Esophagus muscularis mucosa (tissue), 4 donors: ENCODE results near the gene CAPZA2. TPM values are rescaled to one million over a fixed set of nuclear protein-coding genes. Genes with fewer than 3 reads are reported as not detected.
"Not testable (repeated sequence)": the region's sequence is repeated elsewhere in the genome, so short reads cannot be mapped to it uniquely, and the experiment has no call there.

ENCODE experiments used
- DNase-seq: peaks from one replicate; pipeline ENCODE4 v3.0.0-alpha.2; 2017; ENCODE audit errors: extremely low spot score
- H3K27ac ChIP-seq, 4 donors: fragments of 200-600 bp; sonication (generic); replicated peaks in 1 of 4; 1 replicate in 3 of 4; 2 replicates in 1 of 4; pipeline ENCODE4 v1.5.1; 2016 to 2019; ENCODE audit warnings: mild to moderate bottlenecking in 1 of 4
- H3K27me3 ChIP-seq, 4 donors: fragments of 200-600 bp; sonication (generic); one replicate each; pipeline versions ENCODE4 v1.5.1 to v1.6.0; 2016 to 2019
- H3K36me3 ChIP-seq, 4 donors: fragments of 200-600 bp; sonication (generic); one replicate each; pipeline ENCODE4 v1.5.1; 2016 to 2019
- H3K4me1 ChIP-seq, 4 donors: fragments of 200-600 bp; sonication (generic); one replicate each; pipeline ENCODE4 v1.5.1; 2016 to 2019
- H3K4me3 ChIP-seq, 4 donors: fragments of 200-600 bp; sonication (generic); 1 replicate in 2 of 4; 2 replicates in 2 of 4; pipeline ENCODE4 v1.5.1; 2016 to 2019; ENCODE audit warnings: mild to moderate bottlenecking in 4 of 4, moderate library complexity in 1 of 4
- H3K9me3 ChIP-seq, 4 donors: fragments of 200-600 bp; sonication (generic); 1 replicate in 3 of 4; 2 replicates in 1 of 4; pipeline ENCODE4 v1.5.1; 2016 to 2019
- EP300 ChIP-seq: sonication (generic); formaldehyde crosslinking; IDR thresholded peaks from one replicate; pipeline ENCODE4 v1.6.1; 2017; ENCODE audit warnings: antibody characterized with exemption
- POLR2A ChIP-seq: fragments of 450-650 bp; IDR thresholded peaks from one replicate; pipeline ENCODE4 v1.6.1; 2017; ENCODE audit warnings: antibody characterized with exemption, moderate library complexity, mild to moderate bottlenecking, low read depth
- POLR2AphosphoS5 ChIP-seq, 2 donors: sonication (generic); formaldehyde crosslinking; IDR thresholded peaks; one replicate each; pipeline ENCODE4 v1.6.1; 2017; ENCODE audit warnings: antibody characterized with exemption in 2 of 2
- WGBS: methylation state at CpG from one replicate; pipeline ENCODE4 v1.1.5; 2018; 5-methylcytosine and 5-hydroxymethylcytosine counted together
- intact Hi-C: fragments of 100-400 bp; cut with DNase I; formaldehyde crosslinking; loops from one replicate; pipeline ENCODE4 v1.15.1; 2023
- total RNA-seq, 4 donors: library from RNA; depleted of rRNA; stranded (reverse); fragments of >200 nt; gene quantifications; one replicate each; pipeline versions ENCODE4 v1.1.0 to v1.2.1, GENCODE V29; 2016
- TF ChIP-seq, protein P1 (sequence below), 3 experiments: fragments of 200-600 bp in 2 of 3; fragments of 450-650 bp in 1 of 3; sonication (generic) in 2 of 3; IDR thresholded peaks; one replicate each; pipeline ENCODE4 v1.5.1; 2017 to 2019; ENCODE audit warnings: antibody characterized with exemption in 3 of 3, mild to moderate bottlenecking in 2 of 3, moderate library complexity in 1 of 3

Gene CAPZA2
- total RNA-seq, 4 donors from 2014 or later = 167 to 223 (median 195) TPM

DNA sequence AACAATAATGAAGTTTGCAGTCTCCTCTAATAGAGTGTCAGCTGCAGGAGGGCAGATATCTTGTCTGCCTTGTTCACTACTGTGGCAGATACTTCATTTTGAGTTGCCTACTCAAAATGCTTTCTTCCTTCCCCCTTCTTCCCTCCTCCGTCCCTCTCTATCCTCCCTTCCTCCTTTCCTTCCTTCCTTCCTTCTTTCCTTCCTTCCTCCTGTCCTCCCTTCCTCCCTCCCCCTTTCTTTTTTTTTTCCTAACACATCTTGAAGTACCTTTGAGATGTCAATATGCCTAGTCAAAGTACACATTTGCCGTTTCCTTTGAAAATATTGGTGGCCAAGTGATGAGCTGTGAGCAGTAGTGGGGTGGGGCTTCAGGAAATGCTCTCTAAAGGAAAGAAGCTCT, 72.2 kb downstream of the CAPZA2 start:
- Histone ChIP-seq H3K4me3 (no peak overlapping the region), H3K27me3 (peaks cover 0 to 5% (median 0%) of the 10 kb centered on the region in 4 donors), H3K27ac (no peak overlapping the region), H3K4me1 (peaks cover 0 to 4% (median 1%) of the 10 kb centered on the region in 4 donors), H3K36me3 (no peaks in the 10 kb centered on the region), H3K9me3 (no peaks in the 10 kb centered on the region)
- WGBS = 78% methylated on average over 2 of the region's 2 CpGs
- intact Hi-C loops = loop anchor here (5.0 kb wide), 1 partner anchor 53 kb away; no protein-coding TSS in a partner anchor
- no peak for DNase-seq
- TF ChIP-seq POLR2A = no peak
- TF ChIP-seq EP300 = no peak
- TF ChIP-seq, protein P1, sequence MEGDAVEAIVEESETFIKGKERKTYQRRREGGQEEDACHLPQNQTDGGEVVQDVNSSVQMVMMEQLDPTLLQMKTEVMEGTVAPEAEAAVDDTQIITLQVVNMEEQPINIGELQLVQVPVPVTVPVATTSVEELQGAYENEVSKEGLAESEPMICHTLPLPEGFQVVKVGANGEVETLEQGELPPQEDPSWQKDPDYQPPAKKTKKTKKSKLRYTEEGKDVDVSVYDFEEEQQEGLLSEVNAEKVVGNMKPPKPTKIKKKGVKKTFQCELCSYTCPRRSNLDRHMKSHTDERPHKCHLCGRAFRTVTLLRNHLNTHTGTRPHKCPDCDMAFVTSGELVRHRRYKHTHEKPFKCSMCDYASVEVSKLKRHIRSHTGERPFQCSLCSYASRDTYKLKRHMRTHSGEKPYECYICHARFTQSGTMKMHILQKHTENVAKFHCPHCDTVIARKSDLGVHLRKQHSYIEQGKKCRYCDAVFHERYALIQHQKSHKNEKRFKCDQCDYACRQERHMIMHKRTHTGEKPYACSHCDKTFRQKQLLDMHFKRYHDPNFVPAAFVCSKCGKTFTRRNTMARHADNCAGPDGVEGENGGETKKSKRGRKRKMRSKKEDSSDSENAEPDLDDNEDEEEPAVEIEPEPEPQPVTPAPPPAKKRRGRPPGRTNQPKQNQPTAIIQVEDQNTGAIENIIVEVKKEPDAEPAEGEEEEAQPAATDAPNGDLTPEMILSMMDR (IDR thresholded peaks at IDR 0.05) = no peak
- TF ChIP-seq POLR2AphosphoS5 (IDR thresholded peaks at IDR 0.05) = no peak

DNA sequence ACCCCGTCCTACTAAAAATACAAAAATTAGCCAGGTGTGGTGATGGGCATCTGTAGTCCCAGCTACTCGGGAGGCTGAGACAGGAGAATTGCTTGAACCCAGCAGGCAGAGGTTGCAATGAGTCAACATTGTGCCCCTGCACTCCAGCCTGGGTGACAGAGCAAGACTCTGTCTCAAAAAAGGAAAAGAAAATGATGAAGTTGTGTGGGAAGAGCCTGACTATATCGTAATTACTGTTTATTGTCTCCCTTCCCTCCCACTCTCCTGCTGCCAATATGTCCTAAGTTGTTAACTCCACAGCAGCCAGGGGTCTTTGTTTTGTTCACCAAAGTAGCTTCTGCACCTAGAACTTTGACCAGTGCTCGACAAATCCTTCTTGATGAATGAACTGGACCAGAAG, 74.5 kb downstream of the CAPZA2 start:
- intact Hi-C loops, H3K4me1 ChIP-seq, H3K36me3 ChIP-seq, H3K27me3 ChIP-seq, H3K27ac ChIP-seq, DNase-seq, H3K9me3 ChIP-seq, H3K4me3 ChIP-seq: not testable (repeated sequence)
- WGBS = 62% methylated on average over 4 of the region's 4 CpGs

DNA sequence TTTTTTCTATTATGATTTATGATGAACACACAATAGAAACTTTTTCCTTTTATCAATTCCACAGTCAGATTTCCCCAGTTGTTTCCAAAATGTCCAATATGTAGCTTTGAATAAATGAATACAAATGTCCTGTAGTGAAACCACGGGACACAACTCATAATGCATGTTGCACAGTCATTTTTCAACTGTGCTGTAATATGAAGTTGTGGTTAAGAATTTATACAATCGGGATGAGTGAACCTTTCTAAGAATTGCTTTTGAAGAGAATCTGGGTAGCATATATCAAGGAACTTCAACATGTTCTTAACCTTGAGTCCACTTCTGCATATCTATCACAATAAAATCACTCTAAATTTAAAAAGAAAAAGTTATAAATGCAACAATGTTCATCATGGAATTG, 76.3 kb downstream of the CAPZA2 start:
- peaks cover 0 to 5% (median 0%) of the 10 kb centered on the region in 4 donors for H3K27me3 ChIP-seq
- no peak for TF ChIP-seq POLR2AphosphoS5 (IDR thresholded peaks at IDR 0.05)
- TF ChIP-seq, protein P1 (IDR thresholded peaks at IDR 0.05) = no peak
- TF ChIP-seq POLR2A = no peak
- TF ChIP-seq EP300 = no peak
- H3K4me3 ChIP-seq = no peak overlapping the region
- intact Hi-C loops = no loop called here
- DNase-seq = no peak
- no peak overlapping the region for H3K27ac ChIP-seq
- H3K4me1 ChIP-seq = no peaks in the 10 kb centered on the region
- no peaks in the 10 kb centered on the region for H3K36me3 ChIP-seq
- H3K9me3 ChIP-seq = no peaks in the 10 kb centered on the region
- WGBS = 83% methylated on average over 2 of the region's 2 CpGs

DNA sequence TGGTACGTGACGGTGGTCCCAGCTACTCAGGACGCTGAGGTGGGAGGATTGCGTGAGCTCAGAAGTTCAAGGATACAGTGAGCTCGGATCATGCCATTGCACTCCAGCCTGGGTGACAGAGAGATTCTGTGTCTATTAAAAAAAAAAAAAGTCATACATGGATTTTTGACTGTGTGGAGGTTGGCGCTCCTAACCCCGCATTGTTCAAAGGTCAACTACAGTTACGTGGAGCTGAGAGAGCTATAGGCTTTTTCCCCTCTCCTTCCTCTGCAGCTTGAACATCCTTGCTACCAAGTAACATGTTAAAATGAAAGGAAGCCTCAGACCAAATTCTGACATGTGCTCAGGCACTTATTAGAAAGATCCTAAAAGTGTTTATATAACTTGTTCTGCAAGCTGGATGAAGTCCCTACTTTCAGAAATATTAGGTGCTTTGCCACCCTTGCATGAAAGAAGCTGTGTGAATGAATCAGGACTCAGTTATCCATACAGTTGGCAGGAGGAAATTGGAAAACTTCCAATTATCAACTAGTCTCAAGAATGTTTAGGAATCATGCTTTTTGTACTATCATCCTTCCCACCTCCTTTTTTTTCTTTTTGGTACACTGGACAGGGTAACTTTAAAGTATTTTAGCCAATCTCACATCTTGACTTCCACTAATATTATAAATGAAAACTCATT, 78.4 kb downstream of the CAPZA2 start:
- Histone ChIP-seq H3K4me1 (no peaks in the 10 kb centered on the region), H3K4me3 (no peak overlapping the region), H3K36me3 (no peaks in the 10 kb centered on the region), H3K9me3 (no peaks in the 10 kb centered on the region), H3K27me3 (peaks cover 0 to 5% (median 0%) of the 10 kb centered on the region in 4 donors), H3K27ac (no peak overlapping the region)
- no peak for TF ChIP-seq POLR2A
- no peak for TF ChIP-seq POLR2AphosphoS5 (IDR thresholded peaks at IDR 0.05)
- TF ChIP-seq, protein P1 (IDR thresholded peaks at IDR 0.05) = no peak
- intact Hi-C loops = no loop called here
- DNase-seq = no peak
- WGBS = 92% methylated on average over 7 of the region's 8 CpGs

DNA sequence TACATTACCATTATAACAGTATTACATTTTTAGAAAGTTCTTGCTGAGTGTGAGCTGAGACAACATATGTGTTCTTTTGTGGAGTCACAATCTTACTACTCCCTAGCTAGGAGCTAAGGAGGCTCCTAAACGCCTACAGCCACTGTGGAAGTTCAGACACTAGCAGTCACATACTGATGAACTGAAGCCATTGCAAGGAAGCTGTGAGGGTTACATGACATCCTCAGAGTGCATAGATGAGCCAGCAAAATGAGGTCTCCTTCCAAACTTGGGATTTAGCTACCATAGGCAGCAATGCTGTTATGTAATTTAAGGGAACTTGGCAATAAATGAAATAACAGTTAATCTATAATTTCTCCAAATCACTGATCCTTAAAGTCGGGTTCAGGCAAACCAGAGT, 80.1 kb downstream of the CAPZA2 start:
- Histone ChIP-seq H3K9me3 (no peaks in the 10 kb centered on the region), H3K27me3 (no peaks in the 10 kb centered on the region), H3K27ac (no peak overlapping the region), H3K4me3 (no peak overlapping the region), H3K36me3 (no peaks in the 10 kb centered on the region), H3K4me1 (no peaks in the 10 kb centered on the region)
- no peak for DNase-seq
- TF ChIP-seq EP300 (no peak), POLR2A (no peak), POLR2AphosphoS5 (IDR thresholded peaks at IDR 0.05) (no peak)
- TF ChIP-seq, protein P1 (IDR thresholded peaks at IDR 0.05) = no peak
- 83% methylated on average over 2 of the region's 2 CpGs for WGBS
- intact Hi-C loops = no loop called here
